Stimulated activated CD4-positive, alpha-beta T cell treated with anti-CD3 and anti-CD28 coated beads, Interleukin-4, amount 100 ng/mL, for 1 hour (primary cell): Measurements from ENCODE around the gene OR10J4.
"Not testable (repeated sequence)": the region's sequence is repeated elsewhere in the genome, so short reads cannot be mapped to it uniquely, and the experiment has no call there.

Source experiments
- DNase-seq: peaks from one replicate; pipeline ENCODE4 v3.0.0-alpha.2; 2020

Gene OR10J4

DNA sequence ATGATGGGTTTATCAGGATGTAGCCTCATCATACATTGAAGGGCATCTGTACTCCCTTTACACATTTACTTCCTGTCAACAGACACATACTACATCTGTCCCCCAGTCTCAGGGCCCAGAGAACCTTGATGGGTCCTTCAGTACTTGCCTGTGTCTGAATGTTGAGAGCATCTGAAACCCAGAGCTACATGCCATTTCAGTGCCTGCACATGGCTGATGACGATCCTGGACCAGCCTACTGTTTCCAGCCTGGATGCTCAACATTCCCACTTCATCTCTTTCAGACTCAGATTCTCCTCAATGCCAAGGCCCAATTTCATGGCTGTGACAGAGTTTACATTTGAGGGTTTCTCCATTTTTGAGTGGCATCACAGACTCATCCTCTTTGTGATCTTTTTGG, at the start of gene OR10J4:
Gene OR10J4, plus strand, starts transcription at position 301 of the 400 bp plus-strand sequence.
- no peak for DNase-seq

DNA sequence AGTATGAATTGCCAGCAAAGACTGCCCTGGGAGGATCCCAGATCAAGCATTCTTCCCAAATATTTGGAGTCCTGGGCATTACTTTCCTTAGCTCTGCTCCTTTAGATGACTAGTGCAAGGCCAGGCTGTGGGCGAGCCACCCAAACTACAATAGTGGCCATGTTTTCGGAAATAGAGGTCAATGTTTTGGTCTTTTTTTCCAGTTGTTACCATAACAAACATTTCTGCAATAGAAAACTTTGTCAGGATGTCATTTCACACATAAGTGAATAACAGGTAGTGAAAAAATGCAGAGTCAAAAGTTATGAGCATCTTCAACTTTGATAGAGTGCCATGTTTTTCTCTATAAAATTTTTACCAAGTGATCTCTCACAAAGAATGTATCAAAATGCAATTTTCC, 25.2 kb upstream of the OR10J4 start:
- DNase-seq: no peak

DNA sequence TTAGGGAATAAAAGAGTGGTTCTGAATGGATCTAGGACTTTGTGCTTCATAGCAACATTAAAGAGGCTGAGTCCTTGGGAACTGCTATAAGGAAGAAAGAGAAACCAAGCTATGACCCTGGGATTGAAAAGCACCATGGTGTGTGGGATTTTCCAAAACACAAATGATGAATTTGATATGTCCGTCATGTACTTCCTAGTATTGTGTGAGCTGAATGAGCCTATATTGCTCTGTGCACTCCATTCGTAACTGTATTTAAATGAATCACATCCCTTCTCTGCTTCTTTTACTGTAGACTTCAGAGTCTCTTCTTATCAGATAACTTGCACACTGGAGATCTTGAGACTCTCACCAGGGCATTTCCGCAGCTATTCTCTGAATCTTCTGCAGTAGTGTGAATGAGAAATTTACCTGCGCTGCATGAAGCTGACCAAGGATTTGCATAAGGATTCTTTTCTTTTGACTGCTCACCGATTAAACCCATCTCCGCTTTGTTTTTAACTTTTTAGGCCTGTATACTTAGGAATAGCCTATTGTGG, 23.1 kb upstream of the OR10J4 start:
- DNase-seq: no peak

DNA sequence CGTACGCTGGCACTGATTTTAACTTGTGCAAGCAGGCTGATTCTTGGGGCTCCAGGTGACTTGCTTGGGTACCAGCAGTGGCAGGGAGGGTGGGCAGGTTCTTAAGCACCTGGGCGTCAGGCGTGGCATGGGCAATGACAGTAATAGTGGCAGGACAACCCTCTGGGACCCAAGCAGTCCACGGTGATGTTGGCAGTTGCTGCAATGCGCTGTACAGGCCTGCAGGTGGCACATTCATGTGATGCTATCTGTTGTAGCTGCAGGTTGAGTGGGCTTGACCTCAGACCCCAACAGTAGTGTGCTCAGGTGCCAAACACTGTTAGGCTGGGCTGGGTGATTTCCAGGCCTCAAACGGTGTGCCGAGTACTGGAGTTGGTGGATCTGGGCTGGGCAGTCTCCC, 10.2 kb upstream of the OR10J4 start:
- no peak for DNase-seq

DNA sequence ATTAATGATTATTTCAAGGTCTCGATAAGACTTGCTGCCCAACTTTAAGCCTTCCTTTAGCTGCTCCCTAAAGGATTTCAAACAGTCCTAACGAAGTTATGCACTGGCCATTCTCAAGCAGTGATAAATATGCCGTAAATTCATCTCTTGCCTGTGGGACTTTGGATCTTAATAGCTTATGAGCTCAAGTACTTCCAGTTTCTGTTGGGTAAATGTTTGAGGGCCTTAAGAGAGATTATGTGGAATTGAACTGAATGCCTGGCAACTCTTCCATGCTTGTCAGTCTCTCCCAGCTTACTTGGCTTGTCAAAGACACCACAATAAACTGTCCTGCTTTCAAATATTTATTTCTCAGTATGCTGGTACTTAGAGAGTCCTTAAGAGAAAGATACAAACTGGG, 3.5 kb upstream of the OR10J4 start:
- no peak for DNase-seq

DNA sequence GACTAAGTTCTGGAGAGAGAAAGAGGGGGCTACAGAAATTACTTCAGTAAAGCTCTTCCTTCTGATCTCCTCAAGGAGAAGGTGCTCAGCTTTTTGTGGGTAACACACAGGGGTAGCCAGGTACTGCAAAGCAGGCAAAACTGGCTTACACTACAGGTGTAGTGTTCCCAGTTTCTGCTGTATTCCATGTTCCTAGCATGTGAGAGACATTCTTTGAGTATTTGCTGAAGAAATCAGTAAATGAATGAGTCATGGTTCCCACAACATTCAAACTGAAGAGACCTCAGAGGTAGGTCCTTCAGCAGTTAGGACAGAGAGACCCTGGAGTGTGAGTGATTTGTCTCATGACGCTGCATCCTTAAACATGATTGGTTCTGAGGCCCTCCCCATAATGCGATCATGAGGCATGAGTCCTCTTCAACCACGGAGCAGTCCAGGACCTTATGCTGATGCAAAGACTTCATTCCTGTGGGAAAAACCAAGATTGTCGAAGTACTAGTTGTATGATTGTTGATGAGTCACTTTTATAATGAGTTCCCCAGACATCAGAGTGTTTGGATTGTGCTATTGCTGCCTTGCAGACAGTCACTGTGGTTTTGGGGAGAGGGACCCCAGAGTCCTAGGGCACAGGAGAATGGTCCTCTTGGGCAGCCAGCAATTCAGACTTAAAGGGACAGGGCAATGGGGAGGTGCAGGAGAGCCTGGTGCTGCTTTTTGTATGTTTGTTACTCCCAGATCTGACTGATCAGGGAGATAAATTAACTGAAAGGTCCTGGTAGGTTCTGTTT, 2.7 kb upstream of the OR10J4 start:
- DNase-seq: no peak

DNA sequence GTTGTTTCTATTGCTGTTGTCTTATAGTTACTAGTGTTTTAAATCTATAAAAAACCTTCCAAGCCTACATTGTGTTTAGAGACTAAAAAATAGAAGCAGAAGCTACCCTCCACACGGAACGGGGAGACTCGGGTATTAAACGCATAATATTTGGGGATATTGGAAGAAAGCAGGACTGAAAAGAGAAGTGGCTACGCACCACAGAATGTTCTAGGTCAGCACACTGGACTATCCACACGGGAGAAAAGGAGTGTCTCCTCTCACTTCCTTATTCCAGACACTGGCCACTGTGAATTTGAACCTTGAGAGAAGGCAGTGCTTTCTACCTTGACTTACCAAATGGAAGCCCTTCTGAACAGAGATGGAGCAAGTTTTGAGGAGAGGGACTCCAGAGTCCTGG, 1.0 kb upstream of the OR10J4 start:
- DNase-seq: no peak

DNA sequence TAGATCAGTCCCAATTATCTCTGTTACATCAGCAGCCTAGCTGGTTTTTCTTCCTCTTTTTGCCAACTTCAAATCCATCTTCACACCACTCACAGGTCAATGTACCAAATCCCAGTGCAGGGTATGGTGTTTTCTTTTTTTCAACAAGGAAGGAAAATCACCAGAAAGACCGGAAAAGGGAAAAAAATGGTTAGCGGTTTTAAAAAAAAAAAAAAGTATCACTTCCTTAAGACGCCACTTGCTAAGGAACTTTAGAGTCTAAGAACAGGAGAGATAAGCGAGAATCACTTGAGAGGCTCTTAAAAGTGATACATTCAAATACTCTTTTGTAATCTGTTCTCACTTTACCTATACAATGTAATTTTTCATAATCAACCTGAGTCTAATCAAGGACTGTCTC, 4.5 kb downstream of the OR10J4 start:
- DNase-seq: no peak

DNA sequence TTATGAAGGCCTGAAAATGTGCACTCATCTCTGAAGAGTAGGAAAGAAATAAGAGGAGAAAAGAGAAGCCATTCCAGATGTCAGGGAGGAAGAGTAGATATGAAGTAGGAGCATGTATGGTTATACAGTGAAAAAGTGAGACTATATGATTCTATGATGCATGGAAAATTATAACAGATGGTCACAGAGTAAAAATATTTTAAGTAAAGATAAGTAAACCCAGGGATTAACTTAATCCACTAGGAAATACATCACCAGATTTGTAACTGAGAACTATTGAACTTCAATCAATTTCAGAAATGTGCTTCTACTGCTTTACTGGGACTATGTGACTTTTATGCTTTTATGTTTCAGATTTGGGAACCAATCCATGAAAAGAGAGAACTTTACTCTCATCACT, 7.4 kb downstream of the OR10J4 start, which contains the start of gene OR10J1:
Gene OR10J1, plus strand, starts transcription at position 301 of the 400 bp plus-strand sequence. Its CDS starts 70 bp downstream, at position 371.
- DNase-seq: no peak

DNA sequence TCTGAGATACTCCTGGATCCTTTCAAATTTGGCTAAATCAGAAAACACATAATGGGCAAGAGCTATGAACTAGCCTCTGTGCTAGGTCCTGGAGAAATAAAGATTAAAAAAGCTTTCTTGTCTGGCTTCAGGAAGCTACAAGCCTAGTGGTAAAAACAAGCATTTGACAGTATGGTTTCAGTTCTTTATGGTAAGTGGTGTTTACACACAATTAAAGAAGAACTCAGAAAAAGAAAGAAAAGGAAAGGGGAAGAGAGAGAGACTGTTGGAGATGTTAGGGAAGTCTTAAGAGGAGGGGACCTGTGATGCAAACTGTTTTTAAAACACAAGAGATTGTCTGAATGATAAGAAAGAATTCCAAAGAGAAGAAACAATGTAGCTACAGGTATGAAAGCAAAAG, 9.4 kb downstream of the OR10J4 start:
- no peak for DNase-seq

DNA sequence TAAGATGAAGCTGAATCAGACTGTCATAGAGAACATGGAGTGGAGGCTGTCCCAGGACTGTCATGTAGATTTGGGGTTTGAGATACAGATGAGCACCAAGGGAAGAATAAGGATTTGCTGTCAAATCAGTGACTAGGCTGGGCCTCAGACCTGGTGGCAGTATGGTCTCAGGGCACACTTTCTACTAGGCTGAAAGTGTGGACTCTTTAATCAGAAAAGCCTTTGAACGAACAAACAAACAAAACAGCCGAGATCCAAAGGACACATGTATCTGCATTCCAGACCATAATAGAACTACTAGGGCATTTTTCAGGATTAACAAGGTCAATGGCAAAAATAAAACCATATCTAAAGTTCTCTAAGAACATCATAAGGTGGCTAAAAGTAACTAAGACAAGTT, 10.4 kb downstream of the OR10J4 start:
- no peak for DNase-seq

DNA sequence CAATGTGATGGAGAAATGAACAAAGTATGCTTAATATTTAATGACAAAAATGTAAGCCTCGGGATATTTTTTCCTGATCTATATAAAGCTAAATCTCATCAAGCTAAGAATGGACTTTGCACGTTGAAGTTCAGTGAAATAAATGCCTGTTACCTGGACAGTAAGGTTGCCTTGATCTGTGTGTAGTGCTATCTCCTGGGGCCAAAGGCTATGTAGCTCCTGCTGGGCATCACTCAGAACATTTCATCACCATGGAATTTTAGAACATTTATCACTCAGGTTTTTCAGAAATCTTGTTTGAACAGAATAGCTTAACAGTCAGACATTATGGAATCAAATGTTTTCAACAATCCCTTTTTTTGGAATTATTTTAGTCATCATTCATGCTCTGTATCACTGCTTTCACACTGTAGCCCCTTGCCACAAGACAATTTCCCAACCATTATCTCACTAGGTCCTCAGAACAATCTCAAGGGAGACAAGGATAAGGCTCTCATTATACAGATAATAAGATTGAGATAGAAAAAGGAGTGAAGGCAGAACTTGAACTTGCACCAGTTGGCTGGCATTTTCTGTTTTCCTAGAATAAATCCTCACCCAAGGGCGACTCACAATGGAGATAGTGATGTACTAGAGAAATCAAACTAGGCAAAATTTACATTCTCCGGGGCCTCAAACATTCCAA, 11.2 kb downstream of the OR10J4 start:
- DNase-seq: no peak

DNA sequence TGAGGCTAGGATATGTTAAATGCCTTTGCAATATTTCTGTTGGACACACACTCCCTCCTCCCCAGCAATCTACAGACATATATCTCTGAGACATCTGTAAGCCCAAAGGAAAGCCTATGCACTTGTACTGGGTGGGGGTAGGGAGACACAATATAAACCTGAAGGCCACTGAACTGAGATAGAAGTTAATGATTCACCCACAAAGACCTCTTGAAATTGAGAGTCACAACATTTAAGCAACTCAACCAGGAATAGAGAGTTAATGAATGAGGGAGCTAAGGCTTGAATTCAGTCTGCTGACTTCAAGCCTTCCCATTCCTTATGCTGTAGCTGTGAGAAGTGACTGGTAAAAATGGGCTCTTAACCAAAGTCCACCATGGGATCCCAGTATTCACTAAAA, 12.5 kb downstream of the OR10J4 start:
- no peak for DNase-seq

DNA sequence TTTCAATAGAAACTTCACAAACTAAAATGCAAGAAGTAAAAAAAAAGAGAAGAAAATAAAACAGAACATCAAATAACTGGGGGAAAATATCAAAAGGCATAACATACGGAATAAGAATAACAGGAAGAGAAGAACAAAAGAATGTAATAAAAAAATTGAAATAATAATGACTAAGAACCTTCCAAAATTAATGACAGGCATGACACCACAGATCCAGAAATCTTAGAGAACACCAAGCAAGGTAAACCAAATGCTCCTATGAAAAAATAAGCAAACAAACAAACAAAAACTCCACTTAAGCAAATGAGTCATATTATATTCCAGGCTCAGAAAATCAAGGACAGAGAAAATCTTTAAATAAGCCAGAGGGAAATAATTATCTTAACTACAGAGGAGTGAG, 16.2 kb downstream of the OR10J4 start:
- no peak for DNase-seq

DNA sequence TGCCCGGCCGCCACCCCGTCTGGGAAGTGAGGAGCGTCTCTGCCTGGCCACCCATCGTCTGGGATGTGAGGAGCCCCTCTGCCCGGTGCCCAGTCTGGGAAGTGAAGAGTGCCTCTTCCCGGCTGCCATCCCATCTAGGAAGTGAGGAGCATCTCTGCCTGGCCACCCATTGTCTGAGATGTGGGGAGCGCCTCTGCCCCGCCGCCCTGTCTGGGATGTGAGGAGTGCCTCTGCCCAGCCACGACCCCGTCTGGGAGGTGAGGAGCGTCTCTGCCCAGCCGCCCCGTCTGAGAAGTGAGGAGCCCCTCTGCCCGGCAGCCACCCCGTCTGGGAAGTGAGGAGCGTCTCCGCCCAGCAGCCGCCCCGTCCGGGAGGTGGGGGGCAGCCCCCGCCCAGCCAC, 17.6 kb downstream of the OR10J4 start:
- DNase-seq: not testable (repeated sequence)

DNA sequence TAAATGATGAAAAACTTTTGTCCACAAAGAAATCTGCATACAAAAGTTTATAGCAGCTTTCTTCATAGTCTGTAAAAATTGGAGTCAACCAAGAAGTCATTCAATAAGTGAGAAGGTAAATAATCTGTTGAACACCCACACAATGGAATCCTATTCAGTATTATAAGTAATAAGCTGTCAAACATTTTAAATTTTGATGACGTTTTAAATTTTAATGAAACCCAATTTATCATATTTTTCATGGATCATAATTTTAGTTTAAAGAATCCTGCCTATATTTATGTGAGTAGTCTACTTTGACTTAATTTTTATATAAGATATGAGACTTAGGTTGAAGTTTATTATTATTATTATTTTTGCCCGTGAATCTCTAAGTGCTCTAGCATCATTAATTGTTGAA, 27.5 kb downstream of the OR10J4 start:
- DNase-seq: no peak

DNA sequence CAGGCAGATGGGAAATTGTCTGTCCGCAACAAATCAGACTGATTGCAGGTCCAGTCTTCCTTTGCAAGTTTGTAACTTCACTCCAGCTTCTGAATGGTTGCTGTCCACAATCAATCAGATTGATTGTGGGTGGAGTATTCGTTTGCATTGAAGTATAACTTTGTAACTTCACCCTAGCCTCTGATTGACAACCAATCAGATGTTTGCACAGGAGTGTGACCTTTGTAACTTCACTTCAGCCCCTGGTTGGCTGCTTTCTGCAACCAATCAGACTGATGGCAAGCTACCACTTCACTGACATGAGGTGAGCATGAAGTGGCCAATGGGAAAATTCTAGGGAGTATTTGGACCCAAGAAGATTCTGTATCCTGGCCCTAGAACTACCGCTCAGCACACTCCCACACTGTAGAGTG, 33.2 kb downstream of the OR10J4 start:
- no peak for DNase-seq

DNA sequence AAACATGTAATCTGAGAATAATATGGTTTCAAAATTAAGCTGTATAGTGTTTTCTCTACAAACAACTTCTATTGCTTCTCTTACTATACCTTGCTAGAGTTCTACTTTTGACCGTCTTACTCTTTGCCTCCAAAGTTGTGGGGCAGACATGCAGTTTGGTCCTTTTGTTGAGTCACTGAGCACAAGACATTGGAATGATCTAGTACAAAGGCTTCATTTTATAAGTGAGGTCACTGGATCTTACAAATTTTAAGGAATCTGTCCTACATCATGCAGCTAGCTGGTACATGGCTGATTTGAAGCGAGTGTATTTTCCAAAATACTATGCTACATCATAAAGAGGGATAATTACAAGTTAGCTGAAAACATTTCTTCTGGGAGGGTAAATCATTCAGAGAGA, 36.3 kb downstream of the OR10J4 start:
- no peak for DNase-seq

DNA sequence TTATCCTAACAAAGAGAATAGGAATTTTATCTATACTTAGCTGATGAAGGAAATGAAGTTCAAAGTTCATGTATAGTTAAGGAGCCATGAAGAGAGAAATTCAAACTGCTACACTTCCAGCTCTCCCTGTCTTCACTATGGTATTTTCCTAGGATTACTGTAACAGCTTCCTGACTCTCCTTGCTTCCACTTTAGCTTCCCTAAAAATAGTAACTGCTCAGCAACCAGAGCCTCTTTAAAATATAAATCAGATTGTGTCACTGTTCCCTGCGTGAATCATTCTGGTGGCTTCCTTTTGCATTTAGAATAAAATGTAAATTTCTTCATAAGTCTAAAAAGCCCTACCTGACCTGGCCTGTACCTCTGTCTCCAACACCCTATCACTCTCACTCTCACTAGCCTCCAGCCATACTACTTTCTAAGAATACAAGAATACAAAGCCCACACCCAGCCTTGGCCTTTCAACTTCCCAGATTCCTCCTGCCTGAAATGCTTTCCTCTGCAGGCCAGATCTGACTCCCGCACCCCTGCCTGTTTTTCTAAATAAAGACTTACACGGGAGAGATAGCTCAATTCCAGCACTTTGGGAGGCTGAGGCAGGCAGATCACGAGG, 38.0 kb downstream of the OR10J4 start:
- DNase-seq: no peak

DNA sequence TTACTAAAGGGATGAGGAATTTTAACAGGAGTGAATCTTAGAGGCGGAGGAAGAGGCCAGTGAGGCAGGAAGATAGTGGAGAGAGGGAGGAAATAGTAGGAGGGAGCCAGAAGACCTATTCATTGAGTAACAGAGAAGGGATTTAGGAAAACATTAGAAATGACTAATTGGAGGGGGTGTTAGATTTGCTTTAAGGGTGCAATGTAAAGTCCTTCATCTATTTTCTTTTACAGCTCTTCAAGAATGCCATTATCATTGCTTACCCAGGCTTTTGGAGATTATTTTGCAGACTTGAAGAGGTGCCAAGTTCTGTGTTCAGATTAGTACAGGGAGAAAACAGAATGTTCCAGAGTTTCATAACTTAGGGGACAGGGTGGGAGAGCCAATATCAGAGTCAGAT, 41.3 kb downstream of the OR10J4 start:
- no peak for DNase-seq

DNA sequence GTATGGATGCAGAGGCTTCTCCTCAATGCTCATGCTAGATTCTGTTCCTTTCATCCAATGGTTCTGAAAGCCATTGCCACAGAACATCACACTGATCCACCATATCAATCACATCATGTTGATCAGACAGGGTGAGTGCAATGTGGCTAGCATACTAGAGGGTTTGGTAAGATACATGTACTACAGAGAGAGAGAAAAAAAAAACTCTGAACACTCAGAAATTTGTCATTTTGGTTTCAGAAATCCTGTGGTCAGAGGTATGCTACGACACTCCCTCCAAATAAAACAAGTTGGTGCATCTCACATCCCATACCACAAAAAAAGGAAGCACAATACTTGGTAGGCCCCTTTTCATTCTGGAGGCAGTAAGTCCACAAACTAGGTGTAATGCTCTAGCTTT, 42.9 kb downstream of the OR10J4 start:
- no peak for DNase-seq
